ENCODE data around the gene SDK1. TPM values are rescaled to one million over a fixed set of nuclear protein-coding genes. Genes with fewer than 3 reads are reported as not detected.

The SDK1 gene
- total and polyA plus RNA-seq, 2 experiments from 2014 or later, result 2.1 to 10.0 TPM

DNA sequence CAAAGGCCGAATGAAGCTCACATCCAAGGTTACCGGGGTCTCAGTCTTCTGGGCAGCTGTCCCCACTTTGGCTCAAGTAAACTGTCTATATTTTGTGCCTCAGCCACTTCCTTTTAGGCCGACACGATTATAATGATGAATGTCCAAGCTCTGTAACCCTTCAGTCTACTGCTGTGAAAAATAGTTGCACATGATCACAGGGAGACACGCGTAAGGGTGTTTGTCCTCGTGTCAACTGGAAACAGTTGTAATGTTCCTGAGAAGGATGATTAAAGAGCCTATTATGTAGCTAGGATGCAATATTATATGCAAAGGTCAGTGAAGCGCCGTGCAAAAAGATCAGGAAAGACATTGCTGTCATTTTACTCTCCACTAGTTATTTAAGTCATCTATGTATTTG lies 559.9 kb downstream of the SDK1 start (continued):
- no peak for TF ChIP-seq ZNF114 (CRISPR knock-in tag; IDR thresholded peaks at IDR 0.05)
- no peak for TF ChIP-seq NANOG (IDR thresholded peaks at IDR 0.05; ENCODE audit: borderline replicate concordance)
- no peak for TF ChIP-seq ZNF331 (CRISPR knock-in tag; IDR thresholded peaks at IDR 0.05; ENCODE audit: low read depth)
- no peak for TF ChIP-seq POLR2AphosphoS5 (IDR thresholded peaks at IDR 0.05; ENCODE audit: low read depth)

DNA sequence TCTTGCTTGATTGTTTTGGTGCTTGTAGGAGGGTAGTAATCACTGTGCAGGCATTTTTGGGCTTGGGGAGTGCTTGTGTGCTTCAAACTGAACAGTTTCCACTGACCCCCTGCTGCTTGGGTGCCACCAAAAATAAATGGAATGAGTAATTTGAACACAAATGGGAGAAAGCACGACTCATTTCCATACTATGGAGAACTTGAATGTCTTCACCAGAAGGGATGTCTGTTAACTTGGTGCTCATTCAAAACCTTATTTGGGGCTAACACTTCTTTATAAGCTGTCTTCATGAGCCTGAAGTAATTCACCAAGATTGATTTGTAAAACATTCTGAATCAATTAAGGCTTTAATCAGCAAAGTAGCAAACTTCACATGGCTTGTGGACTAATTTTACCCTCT lies 560.3 kb downstream of the SDK1 start:
- Histone ChIP-seq H3K4me2 (no peak overlapping the region), H3K79me2 (replicated peaks; ENCODE audit: insufficient read depth) (no peaks in the 10 kb centered on the region)
- ATAC-seq, result no peak

More for the DNA sequence above, 560.3 kb downstream of the SDK1 start:
- Histone ChIP-seq H4K20me1 (replicated peaks; ENCODE audit: insufficient read depth) (no peaks in the 10 kb centered on the region), H3K4me3 (no peak overlapping the region), H3F3A (replicated peaks; ENCODE audit: low read depth) (no peaks in the 10 kb centered on the region), H3K9me2 (ENCODE audit: insufficient read depth) (peaks cover 4% of the 10 kb centered on the region; the same call in 1 of the 2 replicates), H3K27ac (ENCODE audit: low read depth) (no peak overlapping the region), H3K4me1 (ENCODE audit: insufficient read depth) (peaks cover 16% of the 10 kb centered on the region), H2AFZ (no peak overlapping the region), H3K27me3 (ENCODE audit: insufficient read depth) (no peaks in the 10 kb centered on the region), H3K36me3 (ENCODE audit: insufficient read depth) (no peaks in the 10 kb centered on the region)
- DNase-seq (ENCODE audit: low spot score), result no peak
- H3K4me3 Mint-ChIP-seq, result no peak overlapping the region
- H3K27me3 Mint-ChIP-seq (ENCODE audit: insufficient read depth, low read depth, poor library complexity), result no peaks in the 10 kb centered on the region
- no peaks in the 10 kb centered on the region; the same call in 1 of the 3 replicates for H3K9me3 Mint-ChIP-seq
- no peak for TF ChIP-seq ZNF331 (CRISPR knock-in tag; IDR thresholded peaks at IDR 0.05; ENCODE audit: low read depth)
- no peak for TF ChIP-seq CTCF (conservative IDR thresholded peaks at IDR 0.05; ENCODE audit: low read depth in 2 of 2)
- no peak for TF ChIP-seq NANOG (IDR thresholded peaks at IDR 0.05; ENCODE audit: borderline replicate concordance)
- no peak for TF ChIP-seq REST (IDR thresholded peaks at IDR 0.05; ENCODE audit: unreplicated experiment)
- no peak for TF ChIP-seq JUNB (IDR thresholded peaks at IDR 0.05; ENCODE audit: unreplicated experiment)
- no peak for TF ChIP-seq ZNF114 (CRISPR knock-in tag; IDR thresholded peaks at IDR 0.05)
- TF ChIP-seq, protein P1, sequence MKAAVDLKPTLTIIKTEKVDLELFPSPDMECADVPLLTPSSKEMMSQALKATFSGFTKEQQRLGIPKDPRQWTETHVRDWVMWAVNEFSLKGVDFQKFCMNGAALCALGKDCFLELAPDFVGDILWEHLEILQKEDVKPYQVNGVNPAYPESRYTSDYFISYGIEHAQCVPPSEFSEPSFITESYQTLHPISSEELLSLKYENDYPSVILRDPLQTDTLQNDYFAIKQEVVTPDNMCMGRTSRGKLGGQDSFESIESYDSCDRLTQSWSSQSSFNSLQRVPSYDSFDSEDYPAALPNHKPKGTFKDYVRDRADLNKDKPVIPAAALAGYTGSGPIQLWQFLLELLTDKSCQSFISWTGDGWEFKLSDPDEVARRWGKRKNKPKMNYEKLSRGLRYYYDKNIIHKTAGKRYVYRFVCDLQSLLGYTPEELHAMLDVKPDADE (IDR thresholded peaks at IDR 0.05), result no peak
- TF ChIP-seq EZH2 (IDR thresholded peaks at IDR 0.05; ENCODE audit: low read depth, unreplicated experiment), result no peak
- H3K27ac Mint-ChIP-seq, result no peak overlapping the region; the same call in 1 of the 2 replicates
- H3K4me1 Mint-ChIP-seq, result peaks cover 21% of the 10 kb centered on the region
- H3K36me3 Mint-ChIP-seq (ENCODE audit: low read depth), result peaks cover 3% of the 10 kb centered on the region; the same call in 1 of the 3 replicates

All from GM23338 (cell line).